ENCODE data around the gene UBAP1L. TPM values are rescaled to one million over a fixed set of nuclear protein-coding genes. Genes with fewer than 3 reads are reported as not detected.

Gene UBAP1L
- total and polyA plus RNA-seq, 12 donors: 0.65 to 5.3 (median 1.6) TPM

- H3K4me1 ChIP-seq: peaks cover 0 to 24% (median 9%) of the 10 kb centered on the region in 9 donors
- 54 to 69% methylated on average over 4 of the region's 4 CpGs for WGBS, 2 donors
- intact Hi-C loops (cut with DNase I): no loop called here
- no peaks in the 10 kb centered on the region for H3K9me3 ChIP-seq
- ATAC-seq: no peak
- DNase-seq: no peak
- H3K27ac ChIP-seq: peak overlapping the region in 1 of 10 donors; percentile 18
- no peaks in the 10 kb centered on the region for H3K36me3 ChIP-seq
- TF ChIP-seq, protein P1, sequence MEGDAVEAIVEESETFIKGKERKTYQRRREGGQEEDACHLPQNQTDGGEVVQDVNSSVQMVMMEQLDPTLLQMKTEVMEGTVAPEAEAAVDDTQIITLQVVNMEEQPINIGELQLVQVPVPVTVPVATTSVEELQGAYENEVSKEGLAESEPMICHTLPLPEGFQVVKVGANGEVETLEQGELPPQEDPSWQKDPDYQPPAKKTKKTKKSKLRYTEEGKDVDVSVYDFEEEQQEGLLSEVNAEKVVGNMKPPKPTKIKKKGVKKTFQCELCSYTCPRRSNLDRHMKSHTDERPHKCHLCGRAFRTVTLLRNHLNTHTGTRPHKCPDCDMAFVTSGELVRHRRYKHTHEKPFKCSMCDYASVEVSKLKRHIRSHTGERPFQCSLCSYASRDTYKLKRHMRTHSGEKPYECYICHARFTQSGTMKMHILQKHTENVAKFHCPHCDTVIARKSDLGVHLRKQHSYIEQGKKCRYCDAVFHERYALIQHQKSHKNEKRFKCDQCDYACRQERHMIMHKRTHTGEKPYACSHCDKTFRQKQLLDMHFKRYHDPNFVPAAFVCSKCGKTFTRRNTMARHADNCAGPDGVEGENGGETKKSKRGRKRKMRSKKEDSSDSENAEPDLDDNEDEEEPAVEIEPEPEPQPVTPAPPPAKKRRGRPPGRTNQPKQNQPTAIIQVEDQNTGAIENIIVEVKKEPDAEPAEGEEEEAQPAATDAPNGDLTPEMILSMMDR (IDR thresholded peaks at IDR 0.05): no peak
- no peak overlapping the region for H3K4me3 ChIP-seq
- H3K27me3 ChIP-seq: no peaks in the 10 kb centered on the region
Observed at GRCh38 chr15:65042776-65043327, 72.1 kb downstream of the UBAP1L start.

Other genes with a start within 250 kb of the UBAP1L start
- 1 to 10 TPM in 7 of 10 donors, under 1 TPM in 3; 0.70 to 1.9 (median 1.3) TPM for gene ANKDD1A, start 203.3 kb downstream of the UBAP1L start, total RNA-seq
- 1 to 10 TPM; 1.1 to 1.9 TPM for gene ANKDD1A, start 203.3 kb downstream of the UBAP1L start, polyA plus RNA-seq
- gene SPG21, start 125.3 kb downstream of the UBAP1L start, total RNA-seq: 10 to 100 TPM; 36.4 to 56.6 (median 45.9) TPM
- gene SPG21, start 125.3 kb downstream of the UBAP1L start, polyA plus RNA-seq: 10 to 100 TPM; 30.4 to 57.0 TPM
- 10 to 100 TPM; 13.5 to 21.9 (median 18.6) TPM for gene MTFMT, start 85.6 kb downstream of the UBAP1L start, total RNA-seq
- 1 to 10 TPM; 5.5 to 8.0 TPM for gene MTFMT, start 85.6 kb downstream of the UBAP1L start, polyA plus RNA-seq
- gene SLC51B, start 69.8 kb downstream of the UBAP1L start, total RNA-seq: not detected
- under 1 TPM in 1 of 2 donors, not detected in 1; 0.43 TPM for gene SLC51B, start 69.8 kb downstream of the UBAP1L start, polyA plus RNA-seq
- 10 to 100 TPM in 7 of 10 donors, 1 to 10 TPM in 3; 4.4 to 20.1 (median 11.8) TPM for gene RASL12, start 47.2 kb downstream of the UBAP1L start, total RNA-seq
- gene RASL12, start 47.2 kb downstream of the UBAP1L start, polyA plus RNA-seq: 10 to 100 TPM; 13.1 to 18.7 TPM
- 10 to 100 TPM in 3 of 10 donors, 1 to 10 TPM in 7; 4.1 to 20.5 (median 4.6) TPM for gene KBTBD13, start 38.5 kb downstream of the UBAP1L start, total RNA-seq
- gene KBTBD13, start 38.5 kb downstream of the UBAP1L start, polyA plus RNA-seq: 1 to 10 TPM in 1 of 2 donors, under 1 TPM in 1; 0.84 to 7.8 TPM
- 10 to 100 TPM; 12.5 to 25.1 (median 16.1) TPM for gene PDCD7, start 18.6 kb upstream of the UBAP1L start, total RNA-seq
- 10 to 100 TPM in 1 of 2 donors, 1 to 10 TPM in 1; 9.0 to 15.7 TPM for gene PDCD7, start 18.6 kb upstream of the UBAP1L start, polyA plus RNA-seq
- gene CLPX, start 70.1 kb upstream of the UBAP1L start, total RNA-seq: 10 to 100 TPM; 57.8 to 67.6 (median 60.8) TPM
- gene CLPX, start 70.1 kb upstream of the UBAP1L start, polyA plus RNA-seq: 10 to 100 TPM in 1 of 2 donors, 1 to 10 TPM in 1; 8.5 to 14.9 TPM
- gene CILP, start 96.3 kb upstream of the UBAP1L start, total RNA-seq: 10 to 100 TPM in 4 of 10 donors, 1 to 10 TPM in 6; 3.2 to 45.2 (median 7.3) TPM
- 1 to 10 TPM; 2.1 to 8.9 TPM for gene CILP, start 96.3 kb upstream of the UBAP1L start, polyA plus RNA-seq
- gene PARP16, start 171.7 kb upstream of the UBAP1L start, total RNA-seq: 1 to 10 TPM; 3.3 to 5.2 (median 4.8) TPM
- gene PARP16, start 171.7 kb upstream of the UBAP1L start, polyA plus RNA-seq: 1 to 10 TPM; 3.1 to 4.6 TPM
- gene RNU5A-1, start 180.9 kb upstream of the UBAP1L start, total RNA-seq: not detected
- gene RNU5A-1, start 180.9 kb upstream of the UBAP1L start, polyA plus RNA-seq: not detected
- gene RNU5B-1, start 189.5 kb upstream of the UBAP1L start, total RNA-seq: 10 to 100 TPM in 2 of 10 donors, not detected in 8; 18.2 to 51.0 TPM
- not detected for gene RNU5B-1, start 189.5 kb upstream of the UBAP1L start, polyA plus RNA-seq